SK-N-DZ (cell line): ENCODE data around the gene GDF2.

ENCODE experiments used
- DNase-seq: peaks from one replicate; pipeline ENCODE4 v3.0.0-alpha.2; 2015; ENCODE audit warnings: low spot score

Gene GDF2

DNA sequence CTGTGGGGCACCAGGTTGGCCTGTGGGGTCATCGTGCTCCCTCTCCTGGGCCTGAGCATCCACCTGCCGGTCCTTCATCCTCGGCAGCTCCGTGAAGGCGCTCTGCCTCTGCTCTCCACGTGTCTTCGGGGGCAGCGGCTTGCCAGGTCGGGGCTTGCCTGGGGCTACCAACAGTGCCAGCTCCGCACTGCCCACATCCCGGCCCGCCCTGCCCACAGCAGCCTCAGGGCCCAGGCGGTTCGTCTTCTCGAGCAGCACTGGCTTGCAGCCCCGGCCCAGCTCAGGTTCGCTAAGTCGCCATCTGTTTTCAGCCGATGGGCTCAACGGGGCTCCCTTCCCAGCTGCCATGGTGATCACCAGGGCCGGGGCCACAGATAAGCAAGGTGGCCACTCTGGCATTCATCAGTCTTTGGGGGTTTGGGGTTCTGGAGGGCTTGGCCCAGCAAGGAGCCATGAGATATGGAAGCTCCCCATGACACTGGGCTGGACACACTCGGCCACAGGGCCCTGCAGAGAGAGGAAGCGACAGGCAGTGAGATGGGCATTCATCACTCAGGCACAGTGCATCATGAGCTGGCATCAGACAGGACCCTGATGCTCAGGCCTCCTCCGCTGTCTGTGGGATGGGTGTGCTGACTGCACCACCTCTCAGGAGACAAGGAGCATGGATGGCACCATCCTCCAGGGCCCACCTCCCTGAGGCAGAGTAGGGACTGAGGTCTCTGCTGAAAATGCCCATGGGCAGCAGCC, 46.4 kb downstream of the GDF2 start:
- no peak for DNase-seq

- no peak for DNase-seq
These were observed 47.1 kb downstream of the GDF2 start for GRCh38 chr10:47369251-47369894.

DNA sequence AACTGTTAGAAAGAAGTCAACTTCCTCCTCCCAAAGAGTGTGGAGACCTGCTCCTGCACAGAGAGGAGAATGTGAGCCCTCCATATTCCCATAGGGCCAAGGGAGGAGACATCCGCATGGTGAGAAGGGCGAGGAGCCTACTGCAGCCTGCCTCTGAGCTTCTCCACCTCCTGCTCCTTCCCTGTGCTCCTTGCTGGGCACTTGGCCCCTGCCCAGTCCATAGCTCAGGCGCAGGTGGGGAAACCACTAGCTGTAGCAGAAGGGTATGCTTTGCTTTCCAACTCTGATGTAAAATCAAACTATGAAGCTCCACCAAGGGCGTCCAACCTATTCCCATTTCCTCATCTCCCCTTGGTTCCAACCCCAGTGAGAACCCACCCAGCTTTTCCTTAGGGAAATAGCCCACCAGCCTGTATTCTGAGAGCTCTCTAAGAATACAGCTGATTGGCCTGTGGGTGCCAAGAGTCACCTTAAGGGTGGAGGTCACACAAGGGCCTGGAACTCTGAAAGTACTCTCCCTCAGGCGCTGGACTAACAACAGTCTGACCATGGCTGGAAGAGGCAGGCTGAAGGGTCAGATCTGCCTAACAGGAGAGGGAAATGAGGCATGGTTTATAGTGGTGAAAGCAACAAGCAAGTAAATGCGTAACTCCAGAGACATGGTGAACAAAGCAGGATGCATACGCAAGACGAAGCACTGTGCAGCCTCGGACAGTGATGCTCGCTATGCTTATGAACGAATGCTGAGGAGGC, 47.9 kb downstream of the GDF2 start:
- no peak for DNase-seq

- DNase-seq = no peak
These were observed 48.6 kb downstream of the GDF2 start for GRCh38 chr10:47370878-47371277.

GRCh38 chr10:47371629-47372485, 49.6 kb downstream of the GDF2 start:
- no peak for DNase-seq

- no peak for DNase-seq
These were observed 50.5 kb downstream of the GDF2 start for GRCh38 chr10:47372726-47373125.

DNA sequence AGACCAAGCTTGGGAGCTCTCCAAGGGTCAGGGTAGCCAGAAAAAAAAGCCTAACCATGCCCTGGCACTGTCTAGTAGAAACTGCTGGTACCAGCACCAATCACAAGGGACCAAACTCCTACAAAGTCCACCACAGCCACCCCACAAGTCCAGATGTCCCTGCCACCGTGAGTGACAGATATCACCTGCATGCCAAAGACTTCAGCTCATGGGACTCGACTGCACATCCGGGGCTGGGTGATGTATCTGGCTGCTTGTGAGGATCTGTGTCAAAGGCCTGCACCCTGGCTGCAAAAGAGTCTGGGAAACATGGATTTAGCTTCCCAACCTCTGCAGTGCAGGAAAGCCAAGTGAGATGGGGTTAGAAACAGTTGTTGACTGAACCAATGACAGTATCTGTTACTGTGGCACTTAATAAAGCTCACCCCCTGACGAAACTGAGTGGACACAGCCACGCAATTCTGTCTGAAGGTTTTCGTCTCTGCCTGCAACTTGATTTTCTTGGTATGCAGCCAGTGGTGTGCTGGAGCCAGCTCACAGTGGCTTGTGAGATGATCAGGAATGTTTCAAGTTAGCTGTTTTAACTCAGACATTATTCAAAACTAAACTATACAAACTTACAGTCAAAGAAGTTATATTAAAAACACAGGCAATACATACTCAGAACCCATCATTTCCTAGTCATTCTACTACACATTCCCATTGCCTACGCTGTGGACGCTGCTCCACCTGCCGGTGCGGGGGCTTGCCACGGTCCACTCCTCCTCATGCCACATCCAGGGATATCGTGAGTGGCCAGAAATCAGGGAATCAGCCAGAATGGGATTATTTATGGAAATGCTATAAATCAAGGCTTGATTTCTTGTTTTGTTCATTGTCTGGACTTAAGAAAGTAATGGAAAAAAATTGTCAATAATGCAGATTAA, 52.6 kb downstream of the GDF2 start:
- DNase-seq = no peak

DNA sequence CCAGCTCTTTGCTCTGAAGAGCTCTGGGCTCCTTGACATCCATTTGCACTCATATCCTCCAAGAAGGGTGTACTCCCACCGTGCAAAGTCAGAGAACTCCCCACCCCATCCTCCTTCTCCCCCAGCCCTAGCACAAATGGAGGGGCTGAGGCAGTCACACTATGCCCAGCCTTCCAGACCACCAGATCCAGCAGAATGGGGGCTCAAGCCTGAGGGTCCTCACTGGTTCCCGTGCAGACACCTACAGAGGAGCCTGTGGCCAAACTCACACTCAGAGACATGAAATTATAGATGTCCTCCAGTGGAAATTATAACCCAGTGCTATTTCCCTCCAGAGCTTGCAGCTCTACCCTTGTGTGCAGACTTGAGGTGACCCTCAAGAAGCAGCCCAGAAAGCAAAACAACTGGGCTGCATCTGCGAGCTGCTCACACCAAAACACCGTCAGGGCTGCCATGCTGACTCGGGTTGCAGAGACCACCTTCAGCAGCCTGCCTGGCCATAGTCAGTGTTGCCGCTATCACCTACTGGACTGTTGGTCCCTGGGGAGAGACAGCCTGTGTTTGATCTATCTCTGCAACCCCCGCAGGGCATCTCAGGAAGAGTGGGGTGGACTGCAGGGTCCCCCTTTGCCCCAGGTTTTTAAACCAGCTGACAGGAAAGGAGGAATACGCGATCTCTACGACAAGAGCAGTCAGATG, 54.4 kb downstream of the GDF2 start:
- no peak for DNase-seq
